Mesendoderm (in vitro differentiated cells): ENCODE measurements around the gene TMEM72.

Experiments
- DNase-seq: peaks from one replicate; pipeline ENCODE4 v3.0.0; 2013
- H2AK5ac ChIP-seq: 2 replicates; pipeline ENCODE4 v1.6.1; 2013; ENCODE audit warnings: low read length, inconsistent platforms
- H2BK120ac ChIP-seq: 2 replicates; pipeline ENCODE4 v1.6.1; 2013; ENCODE audit warnings: low read depth, mild to moderate bottlenecking, low read length, moderate library complexity, mixed read lengths
- H2BK15ac ChIP-seq: replicated peaks from 2 replicates; pipeline ENCODE4 v1.6.1; 2013; ENCODE audit warnings: low read depth, mild to moderate bottlenecking, moderate library complexity
- H2BK5ac ChIP-seq: 2 replicates; pipeline ENCODE4 v1.6.1; 2013; ENCODE audit warnings: low read length, inconsistent platforms
- H3K18ac ChIP-seq: 2 replicates; pipeline ENCODE4 v1.6.1; 2013; ENCODE audit warnings: mild to moderate bottlenecking, low read length, mixed read lengths
- H3K23ac ChIP-seq: one replicate; pipeline ENCODE4 v1.6.1; 2013; ENCODE audit warnings: low read length
- H3K27ac ChIP-seq: 2 replicates; pipeline ENCODE4 v1.5.1; 2013; ENCODE audit warnings: low read depth, mild to moderate bottlenecking, inconsistent platforms, low read length, moderate library complexity
- H3K27me3 ChIP-seq: 2 replicates; pipeline ENCODE4 v1.6.1; 2013; ENCODE audit warnings: low read length, control low read depth, mild to moderate bottlenecking, inconsistent platforms; ENCODE audit not compliant: insufficient read depth, poor library complexity
- H3K36me3 ChIP-seq: 2 replicates; pipeline ENCODE4 v1.6.1; 2013; ENCODE audit warnings: low read length, inconsistent platforms; ENCODE audit not compliant: control insufficient read depth, insufficient read depth
- H3K4ac ChIP-seq: one replicate; pipeline ENCODE4 v1.6.1; 2013; ENCODE audit warnings: low read depth, mild to moderate bottlenecking, low read length, moderate library complexity
- H3K4me1 ChIP-seq: 2 replicates; pipeline ENCODE4 v1.6.1; 2013; ENCODE audit warnings: low read depth, low read length, inconsistent platforms; ENCODE audit not compliant: control insufficient read depth
- H3K4me2 ChIP-seq: 2 replicates; pipeline ENCODE4 v1.6.1; 2013; ENCODE audit warnings: low read length
- H3K4me3 ChIP-seq: 2 replicates; pipeline ENCODE4 v1.5.1; 2013; ENCODE audit warnings: mild to moderate bottlenecking, low read length
- H3K56ac ChIP-seq: one replicate; pipeline ENCODE4 v1.6.1; 2013; ENCODE audit warnings: low read length
- H3K79me1 ChIP-seq: 2 replicates; pipeline ENCODE4 v1.6.1; 2013; ENCODE audit warnings: low read length, inconsistent platforms
- H3K79me2 ChIP-seq: 2 replicates; pipeline ENCODE4 v1.6.1; 2013; ENCODE audit warnings: mild to moderate bottlenecking, low read length; ENCODE audit not compliant: control insufficient read depth, insufficient read depth
- H3K9ac ChIP-seq: 2 replicates; pipeline ENCODE4 v1.6.1; 2013; ENCODE audit warnings: low read length, inconsistent platforms
- H4K5ac ChIP-seq: one replicate; pipeline ENCODE4 v1.6.1; 2013; ENCODE audit warnings: low read length
- H4K8ac ChIP-seq: one replicate; pipeline ENCODE4 v1.6.1; 2013; ENCODE audit warnings: low read depth, mild to moderate bottlenecking, control low read depth, low read length, moderate library complexity
- WGBS: extraction: QIAGEN DNeasy Blood & Tissue Kit; methylation state at CpG from one replicate; pipeline ENCODE4 v1.1.7; 2013; ENCODE audit warnings: low lambda C conversion rate, missing lambda C conversion rate; ENCODE audit not compliant: insufficient coverage; ENCODE audit errors: extremely low coverage; 5-methylcytosine and 5-hydroxymethylcytosine counted together

Gene TMEM72

GRCh38 chr10:44947371-44948152 is 36.4 kb downstream of the TMEM72 start:
- Histone ChIP-seq H2BK120ac (no peak overlapping the region), H3K27me3 (no peaks in the 10 kb centered on the region), H3K36me3 (no peaks in the 10 kb centered on the region), H3K56ac (no peak overlapping the region), H3K4me3 (no peak overlapping the region), H3K79me1 (no peaks in the 10 kb centered on the region), H3K18ac (no peak overlapping the region), H2BK15ac (no peak overlapping the region), H3K79me2 (no peaks in the 10 kb centered on the region), H2BK5ac (no peak overlapping the region), H4K5ac (no peak overlapping the region), H3K4me1 (peaks cover under 1% of the 10 kb centered on the region), H4K8ac (no peak overlapping the region), H3K4ac (no peak overlapping the region), H3K27ac (no peak overlapping the region), H3K9ac (no peak overlapping the region), H2AK5ac (no peak overlapping the region), H3K4me2 (no peak overlapping the region), H3K23ac (no peak overlapping the region)
- DNase-seq, result peak; percentile 37
- no CpG with 5 or more reads among the region's 6 CpGs for WGBS

GRCh38 chr10:44948642-44949041 is 37.5 kb downstream of the TMEM72 start:
- H3K79me2 ChIP-seq, result no peaks in the 10 kb centered on the region
- WGBS, result no CpG with 5 or more reads among the region's 1 CpG
- no peak overlapping the region for H3K27ac ChIP-seq
- no peak overlapping the region for H3K18ac ChIP-seq
- no peak overlapping the region for H2BK5ac ChIP-seq
- no peaks in the 10 kb centered on the region for H3K79me1 ChIP-seq
- no peak overlapping the region for H3K4me3 ChIP-seq
- H2BK15ac ChIP-seq, result no peak overlapping the region
- H3K4me2 ChIP-seq, result no peak overlapping the region
- no peak overlapping the region for H3K23ac ChIP-seq
- no peak overlapping the region for H3K9ac ChIP-seq
- H2BK120ac ChIP-seq, result no peak overlapping the region
- no peak overlapping the region for H3K56ac ChIP-seq
- H3K4ac ChIP-seq, result no peak overlapping the region
- no peak for DNase-seq
- no peak overlapping the region for H2AK5ac ChIP-seq
- no peak overlapping the region for H4K8ac ChIP-seq
- peaks cover 6% of the 10 kb centered on the region for H3K4me1 ChIP-seq
- H3K36me3 ChIP-seq, result no peaks in the 10 kb centered on the region
- H3K27me3 ChIP-seq, result no peaks in the 10 kb centered on the region
- no peak overlapping the region for H4K5ac ChIP-seq

GRCh38 chr10:44949127-44949802 is 38.1 kb downstream of the TMEM72 start:
- no peaks in the 10 kb centered on the region for H3K36me3 ChIP-seq
- H3K18ac ChIP-seq, result no peak overlapping the region
- DNase-seq, result no peak
- no peak overlapping the region for H2BK5ac ChIP-seq
- no peaks in the 10 kb centered on the region for H3K27me3 ChIP-seq
- no peak overlapping the region for H3K56ac ChIP-seq
- no peaks in the 10 kb centered on the region for H3K79me1 ChIP-seq
- H3K4ac ChIP-seq, result no peak overlapping the region
- no peak overlapping the region for H2AK5ac ChIP-seq
- H3K9ac ChIP-seq, result no peak overlapping the region
- H3K79me2 ChIP-seq, result no peaks in the 10 kb centered on the region
- no peak overlapping the region for H3K4me2 ChIP-seq
- H3K4me3 ChIP-seq, result no peak overlapping the region
- no peak overlapping the region for H4K8ac ChIP-seq
- no peak overlapping the region for H2BK120ac ChIP-seq
- no CpG with 5 or more reads among the region's 5 CpGs for WGBS
- no peak overlapping the region for H3K23ac ChIP-seq
- H3K4me1 ChIP-seq, result peaks cover 6% of the 10 kb centered on the region
- no peak overlapping the region for H2BK15ac ChIP-seq
- no peak overlapping the region for H4K5ac ChIP-seq
- H3K27ac ChIP-seq, result no peak overlapping the region

DNA sequence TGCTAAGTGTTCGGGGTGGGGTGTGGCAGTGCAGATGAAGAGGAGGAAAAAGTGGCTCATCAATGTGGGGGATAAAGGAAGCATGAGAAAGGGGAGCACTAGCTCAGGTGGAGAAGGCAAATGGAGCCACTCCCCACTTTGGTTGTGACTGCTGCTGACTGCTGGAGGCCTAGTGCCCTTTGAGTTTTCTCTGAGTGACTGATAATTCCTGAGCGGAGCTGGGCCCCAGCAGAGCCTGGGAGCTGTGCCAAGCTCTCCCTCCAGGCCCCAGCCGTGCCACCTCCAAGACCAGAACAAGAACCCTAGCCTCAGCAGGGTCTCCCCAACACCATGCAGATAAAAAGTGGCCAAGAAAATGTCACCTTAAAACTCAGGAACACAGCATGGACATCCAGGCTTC is 38.8 kb downstream of the TMEM72 start:
- Histone ChIP-seq H2BK120ac (no peak overlapping the region), H3K36me3 (no peaks in the 10 kb centered on the region), H3K79me1 (no peaks in the 10 kb centered on the region), H2BK5ac (no peak overlapping the region), H4K8ac (no peak overlapping the region), H2AK5ac (no peak overlapping the region), H4K5ac (no peak overlapping the region), H3K4me1 (peaks cover 6% of the 10 kb centered on the region), H2BK15ac (no peak overlapping the region), H3K27me3 (no peaks in the 10 kb centered on the region), H3K4ac (no peak overlapping the region), H3K4me2 (no peak overlapping the region), H3K79me2 (no peaks in the 10 kb centered on the region), H3K56ac (no peak overlapping the region), H3K18ac (no peak overlapping the region), H3K9ac (no peak overlapping the region), H3K27ac (no peak overlapping the region), H3K23ac (no peak overlapping the region), H3K4me3 (no peak overlapping the region)
- DNase-seq, result no peak
- no CpG with 5 or more reads among the region's 3 CpGs for WGBS

DNA sequence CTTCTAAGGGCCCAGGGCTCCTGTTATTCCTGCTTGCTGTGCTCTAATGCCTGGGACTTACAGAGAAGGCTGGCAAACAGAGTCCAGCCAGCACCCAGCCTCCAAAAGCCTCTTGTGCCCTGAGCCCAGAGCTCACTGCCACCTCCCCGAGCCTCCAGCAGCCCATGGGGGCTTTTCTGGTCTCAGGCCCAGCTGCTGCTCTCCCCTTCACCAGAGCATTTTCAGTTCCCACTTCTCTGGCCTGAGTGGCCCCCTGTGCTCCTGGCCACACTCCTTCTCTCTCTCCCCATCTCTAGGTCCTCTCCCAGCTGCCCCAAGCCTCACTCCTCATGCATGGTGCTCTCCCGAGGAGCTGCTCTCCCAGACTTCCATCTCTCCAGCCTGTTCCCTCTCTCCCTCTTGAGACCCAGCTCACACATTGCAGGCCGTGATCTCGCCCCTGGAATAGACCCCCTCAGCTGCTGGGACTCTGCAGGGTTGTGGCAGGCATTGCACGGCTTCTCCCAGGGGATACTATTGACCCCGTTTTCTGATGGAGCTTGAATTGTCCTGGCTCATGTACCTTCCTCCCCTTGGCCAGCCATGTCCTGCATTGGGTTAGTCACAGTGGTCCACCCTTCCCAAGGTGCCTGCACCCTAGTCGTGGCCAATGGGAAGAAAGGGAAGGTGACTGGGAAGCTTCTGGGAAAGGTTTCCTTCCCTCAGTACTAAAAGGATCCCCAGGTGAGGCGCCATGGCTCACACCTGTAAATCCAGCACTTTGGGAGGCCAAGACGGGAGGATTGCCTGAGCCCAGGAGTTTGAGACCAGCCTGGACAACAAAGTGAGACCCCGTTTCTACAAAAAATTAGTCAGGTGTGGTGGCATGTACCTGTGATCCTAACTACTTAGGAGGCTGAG is 39.4 kb downstream of the TMEM72 start:
- no peak overlapping the region for H2AK5ac ChIP-seq
- no peaks in the 10 kb centered on the region for H3K36me3 ChIP-seq
- no peak overlapping the region for H4K5ac ChIP-seq
- no CpG with 5 or more reads among the region's 10 CpGs for WGBS
- no peaks in the 10 kb centered on the region for H3K79me1 ChIP-seq
- H3K4me3 ChIP-seq, result no peak overlapping the region
- no peak overlapping the region for H3K23ac ChIP-seq
- H2BK15ac ChIP-seq, result no peak overlapping the region
- no peak overlapping the region for H4K8ac ChIP-seq
- no peak for DNase-seq
- H3K79me2 ChIP-seq, result no peaks in the 10 kb centered on the region
- no peak overlapping the region for H3K4me2 ChIP-seq
- peaks cover 6% of the 10 kb centered on the region for H3K4me1 ChIP-seq
- H3K9ac ChIP-seq, result no peak overlapping the region
- no peak overlapping the region for H3K4ac ChIP-seq
- H2BK5ac ChIP-seq, result no peak overlapping the region
- no peak overlapping the region for H3K18ac ChIP-seq
- no peak overlapping the region for H2BK120ac ChIP-seq
- no peak overlapping the region for H3K56ac ChIP-seq
- no peaks in the 10 kb centered on the region for H3K27me3 ChIP-seq
- no peak overlapping the region for H3K27ac ChIP-seq
